ENCODE data around the gene TNRC6B. TPM values are rescaled to one million over a fixed set of nuclear protein-coding genes. Genes with fewer than 3 reads are reported as not detected.

Gene TNRC6B
- total RNA-seq, 1 donor from 2014 or later = 49.3 TPM

GRCh38 chr22:40263191-40263590 is 85.5 kb downstream of the TNRC6B start:
- DNase-seq (no peak), ATAC-seq (peak; percentile 69)
- intact Hi-C loops (cut with micrococcal nuclease) = no loop called here

GRCh38 chr22:40265783-40266182 is 88.1 kb downstream of the TNRC6B start:
- DNase-seq (no peak), ATAC-seq (peak; percentile 25)
- intact Hi-C loops (cut with micrococcal nuclease) = no loop called here

- no peak for ATAC-seq
- no peak for DNase-seq
- intact Hi-C loops (cut with micrococcal nuclease) = no loop called here
These were observed 92.3 kb downstream of the TNRC6B start for GRCh38 chr22:40270031-40270430.

- no peak for ATAC-seq
- intact Hi-C loops (cut with micrococcal nuclease) = no loop called here
These were observed 93.1 kb downstream of the TNRC6B start for GRCh38 chr22:40270748-40271373.

GRCh38 chr22:40271440-40271839 is 93.7 kb downstream of the TNRC6B start:
- DNase-seq = no peak
- intact Hi-C loops (cut with micrococcal nuclease) = no loop called here
- no peak for ATAC-seq

More at GRCh38 chr22:40270748-40271373, 93.1 kb downstream of the TNRC6B start:
- no peak for DNase-seq

GRCh38 chr22:40273319-40273718 is 95.6 kb downstream of the TNRC6B start:
- DNase-seq (no peak), ATAC-seq (no peak)
- intact Hi-C loops (cut with micrococcal nuclease) = no loop called here

- ATAC-seq = peak; percentile 73
- intact Hi-C loops (cut with micrococcal nuclease) = no loop called here
- DNase-seq = no peak
These were observed 99.5 kb downstream of the TNRC6B start for GRCh38 chr22:40276996-40277823.

- intact Hi-C loops (cut with micrococcal nuclease) = no loop called here
- no peak for DNase-seq
- no peak for ATAC-seq
These were observed 101.3 kb downstream of the TNRC6B start for GRCh38 chr22:40279017-40279416.

- intact Hi-C loops (cut with micrococcal nuclease) = no loop called here
- ATAC-seq (peak; percentile 52), DNase-seq (peak; percentile 42)
These were observed 104.0 kb downstream of the TNRC6B start for GRCh38 chr22:40281717-40282116.

GRCh38 chr22:40285513-40285912 is 107.8 kb downstream of the TNRC6B start:
- DNase-seq (no peak), ATAC-seq (no peak)
- intact Hi-C loops (cut with micrococcal nuclease) = no loop called here

GRCh38 chr22:40289991-40290459 is 112.3 kb downstream of the TNRC6B start:
- intact Hi-C loops (cut with micrococcal nuclease) = no loop called here

GRCh38 chr22:40290516-40290915 is 112.8 kb downstream of the TNRC6B start:
- intact Hi-C loops (cut with micrococcal nuclease) = no loop called here
- DNase-seq (no peak), ATAC-seq (no peak)

More at GRCh38 chr22:40289991-40290459, 112.3 kb downstream of the TNRC6B start:
- ATAC-seq (peak; percentile 59), DNase-seq (peak; percentile 37)

GRCh38 chr22:40294696-40295095 is 117.0 kb downstream of the TNRC6B start:
- intact Hi-C loops (cut with micrococcal nuclease) = no loop called here
- DNase-seq (no peak), ATAC-seq (no peak)

- ATAC-seq = no peak
- intact Hi-C loops (cut with micrococcal nuclease) = no loop called here
- DNase-seq = no peak
These were observed 122.6 kb downstream of the TNRC6B start for GRCh38 chr22:40300316-40300715.

- no peak for DNase-seq
- intact Hi-C loops (cut with micrococcal nuclease) = no loop called here
- ATAC-seq = no peak
These were observed 123.4 kb downstream of the TNRC6B start for GRCh38 chr22:40300884-40301672.

GRCh38 chr22:40302149-40302548 is 124.4 kb downstream of the TNRC6B start:
- ATAC-seq = no peak
- intact Hi-C loops (cut with micrococcal nuclease) = no loop called here
- no peak for DNase-seq

GRCh38 chr22:40305625-40306024 is 127.9 kb downstream of the TNRC6B start:
- DNase-seq (no peak), ATAC-seq (no peak)
- intact Hi-C loops (cut with micrococcal nuclease) = no loop called here

- ATAC-seq = no peak
- intact Hi-C loops (cut with micrococcal nuclease) = no loop called here
- DNase-seq = no peak
These were observed 131.4 kb downstream of the TNRC6B start for GRCh38 chr22:40308999-40309573.

GRCh38 chr22:40309631-40310030 is 131.9 kb downstream of the TNRC6B start:
- ATAC-seq (no peak), DNase-seq (no peak)
- intact Hi-C loops (cut with micrococcal nuclease) = no loop called here
